ENCODE measurements around the gene MAMDC2.
"Not testable (repeated sequence)": the region's sequence is repeated elsewhere in the genome, so short reads cannot be mapped to it uniquely, and the experiment has no call there.

The MAMDC2 gene

GRCh38 chr9:70217029-70217428, 173.4 kb downstream of the MAMDC2 start:
- DNase-seq = no peak

- no peak for DNase-seq
These were observed 175.1 kb downstream of the MAMDC2 start for GRCh38 chr9:70218767-70219166.

- DNase-seq = no peak
These were observed 176.6 kb downstream of the MAMDC2 start for GRCh38 chr9:70220216-70220615.

GRCh38 chr9:70222354-70222753, 178.7 kb downstream of the MAMDC2 start:
- DNase-seq = no peak

- no peak for DNase-seq
These were observed 184.5 kb downstream of the MAMDC2 start for GRCh38 chr9:70228118-70228517.

- no peak for DNase-seq
These were observed 185.0 kb downstream of the MAMDC2 start for GRCh38 chr9:70228611-70229010.

- DNase-seq = no peak
These were observed 185.4 kb downstream of the MAMDC2 start for GRCh38 chr9:70229026-70229425.

GRCh38 chr9:70229579-70229978, 185.9 kb downstream of the MAMDC2 start:
- DNase-seq = peak; percentile 1

- no peak for DNase-seq
These were observed 188.8 kb downstream of the MAMDC2 start for GRCh38 chr9:70232476-70232875.

- not testable (repeated sequence) for DNase-seq
These were observed 190.6 kb downstream of the MAMDC2 start for GRCh38 chr9:70234208-70234607.

GRCh38 chr9:70245952-70246351, 202.3 kb downstream of the MAMDC2 start:
- DNase-seq = not testable (repeated sequence)

- no peak for DNase-seq
These were observed 206.6 kb downstream of the MAMDC2 start for GRCh38 chr9:70250221-70250620.

GRCh38 chr9:70255486-70255885, 211.8 kb downstream of the MAMDC2 start:
- DNase-seq = no peak

GRCh38 chr9:70256123-70256551, 212.5 kb downstream of the MAMDC2 start:
- no peak for DNase-seq

- DNase-seq = peak; percentile 14
These were observed 213.9 kb downstream of the MAMDC2 start for GRCh38 chr9:70257502-70257901.

GRCh38 chr9:70257991-70258691, 214.5 kb downstream of the MAMDC2 start:
- peak; percentile 79 for DNase-seq

GRCh38 chr9:70258692-70259511, 215.3 kb downstream of the MAMDC2 start, which contains the start of gene SMC5:
SMC5 (plus strand) TSS chr9:70258978; CDS start chr9:70259079, 101 bp downstream.
- peak; percentile 79 for DNase-seq

GRCh38 chr9:70259512-70259802, 215.8 kb downstream of the MAMDC2 start:
- no peak for DNase-seq

GRCh38 chr9:70260007-70260443, 216.4 kb downstream of the MAMDC2 start:
- no peak for DNase-seq

GRCh38 chr9:70260606-70261005, 217.0 kb downstream of the MAMDC2 start:
- DNase-seq = no peak

- DNase-seq = no peak
These were observed 217.7 kb downstream of the MAMDC2 start for GRCh38 chr9:70261131-70261870.

GRCh38 chr9:70262366-70262765, 218.7 kb downstream of the MAMDC2 start:
- no peak for DNase-seq

- DNase-seq = no peak
These were observed 219.3 kb downstream of the MAMDC2 start for GRCh38 chr9:70262948-70263347.

GRCh38 chr9:70263421-70263820, 219.8 kb downstream of the MAMDC2 start:
- no peak for DNase-seq

All from DMS79 treated with DMSO at 0.1 percent for 48 hours (cell line).